ENCODE measurements around the gene TC2N.

Gene TC2N

DNA sequence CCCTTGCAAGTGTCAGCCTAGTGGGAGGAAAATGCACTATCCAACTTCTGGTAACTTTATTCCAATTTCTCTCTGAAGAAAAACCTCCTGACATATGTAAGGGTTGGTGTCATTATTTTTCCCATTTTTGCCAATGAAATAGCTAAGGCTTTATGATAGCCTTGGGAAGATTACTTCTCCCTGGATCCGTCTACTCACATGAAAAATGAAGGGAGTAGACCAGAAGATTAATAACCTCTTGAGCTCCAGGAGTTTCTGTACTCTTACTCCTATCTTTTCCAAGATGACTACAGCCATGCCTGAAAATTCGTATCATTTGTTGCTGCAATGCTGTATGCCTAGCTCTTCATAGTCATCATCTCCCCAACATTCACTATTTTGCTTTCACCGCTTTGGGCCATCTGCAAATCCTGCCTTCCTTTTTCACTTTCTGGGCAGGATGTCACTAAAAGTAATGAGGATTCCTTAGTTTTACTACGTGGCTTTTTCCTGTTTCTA, 18.8 kb downstream of the TC2N start:
- TF ChIP-seq FOXP2 (optimal IDR thresholded peaks at IDR 0.05; ENCODE audit: borderline replicate concordance, extremely low read depth, extremely low read length, insufficient read depth) (no peak), TAF1 (IDR thresholded peaks at IDR 0.05; ENCODE audit: borderline replicate concordance, insufficient read depth, low read length) (no peak), POLR2AphosphoS5 (IDR thresholded peaks at IDR 0.05; ENCODE audit: low read depth, low read length) (no peak), REST (IDR thresholded peaks at IDR 0.05; ENCODE audit: insufficient read depth in 1 of 2, low read depth in 2 of 2, low read length in 2 of 2) (no peak), SIN3A (IDR thresholded peaks at IDR 0.05; ENCODE audit: borderline replicate concordance, insufficient read depth, low read length) (no peak)

- TF ChIP-seq SIN3A (IDR thresholded peaks at IDR 0.05; ENCODE audit: borderline replicate concordance, insufficient read depth, low read length) (no peak), REST (IDR thresholded peaks at IDR 0.05; ENCODE audit: insufficient read depth in 1 of 2, low read depth in 2 of 2, low read length in 2 of 2) (no peak), POLR2AphosphoS5 (IDR thresholded peaks at IDR 0.05; ENCODE audit: low read depth, low read length) (no peak), TAF1 (IDR thresholded peaks at IDR 0.05; ENCODE audit: borderline replicate concordance, insufficient read depth, low read length) (no peak), FOXP2 (optimal IDR thresholded peaks at IDR 0.05; ENCODE audit: borderline replicate concordance, extremely low read depth, extremely low read length, insufficient read depth) (no peak)
These were observed 19.6 kb downstream of the TC2N start for GRCh38 chr14:91847693-91848092.

- no peak for TF ChIP-seq REST (IDR thresholded peaks at IDR 0.05; ENCODE audit: insufficient read depth in 1 of 2, low read depth in 2 of 2, low read length in 2 of 2)
These were observed 21.7 kb downstream of the TC2N start for GRCh38 chr14:91845652-91846051.

- no peak for TF ChIP-seq FOXP2 (optimal IDR thresholded peaks at IDR 0.05; ENCODE audit: borderline replicate concordance, extremely low read depth, extremely low read length, insufficient read depth)
- no peak for TF ChIP-seq SIN3A (IDR thresholded peaks at IDR 0.05; ENCODE audit: borderline replicate concordance, insufficient read depth, low read length)
- no peak for TF ChIP-seq REST (IDR thresholded peaks at IDR 0.05; ENCODE audit: insufficient read depth in 1 of 2, low read depth in 2 of 2, low read length in 2 of 2)
- TF ChIP-seq POLR2AphosphoS5 (IDR thresholded peaks at IDR 0.05; ENCODE audit: low read depth, low read length), result no peak
- TF ChIP-seq TAF1 (IDR thresholded peaks at IDR 0.05; ENCODE audit: borderline replicate concordance, insufficient read depth, low read length), result no peak
These were observed 23.3 kb downstream of the TC2N start for GRCh38 chr14:91844029-91844428.

GRCh38 chr14:91843437-91843836, 23.9 kb downstream of the TC2N start:
- TF ChIP-seq SIN3A (IDR thresholded peaks at IDR 0.05; ENCODE audit: borderline replicate concordance, insufficient read depth, low read length) (no peak), REST (IDR thresholded peaks at IDR 0.05; ENCODE audit: insufficient read depth in 1 of 2, low read depth in 2 of 2, low read length in 2 of 2) (no peak), POLR2AphosphoS5 (IDR thresholded peaks at IDR 0.05; ENCODE audit: low read depth, low read length) (no peak), FOXP2 (optimal IDR thresholded peaks at IDR 0.05; ENCODE audit: borderline replicate concordance, extremely low read depth, extremely low read length, insufficient read depth) (no peak), TAF1 (IDR thresholded peaks at IDR 0.05; ENCODE audit: borderline replicate concordance, insufficient read depth, low read length) (no peak)

Data from PFSK-1 (cell line).